Vagina (tissue), 2 donors: Measurements from ENCODE around the gene EFCAB10.
"Not testable (repeated sequence)": the region's sequence is repeated elsewhere in the genome, so short reads cannot be mapped to it uniquely, and the experiment has no call there.

ENCODE experiments used
- CTCF ChIP-seq, 3 experiments: fragments of 450-650 bp in 2 of 3; fragments of 200-600 bp in 1 of 3; sonication (generic) in 1 of 3; IDR thresholded peaks; one replicate each; pipeline ENCODE4 v1.5.1; 2017 to 2019; ENCODE audit warnings: antibody characterized with exemption in 3 of 3, mild to moderate bottlenecking in 2 of 3, moderate library complexity in 2 of 3
- POLR2AphosphoS5 ChIP-seq, 2 donors: sonication (generic); formaldehyde crosslinking; IDR thresholded peaks; one replicate each; pipeline ENCODE4 v1.9.0; 2017; ENCODE audit warnings: antibody characterized with exemption in 2 of 2, mild to moderate bottlenecking in 2 of 2, low read depth in 1 of 2; ENCODE audit not compliant: insufficient read depth in 1 of 2

GRCh38 chr7:105520620-105521019 is 60.7 kb downstream of the EFCAB10 start:
- TF ChIP-seq POLR2AphosphoS5 (IDR thresholded peaks at IDR 0.05; ENCODE audit: insufficient read depth in 1 of 2, low read depth in 1 of 2); CTCF (IDR thresholded peaks at IDR 0.05): not testable (repeated sequence)
